ENCODE measurements around the gene TBX4.

TBX4 gene

GRCh38 chr17:61454381-61455323 is 2.4 kb downstream of the TBX4 start:
- no peak for DNase-seq (ENCODE audit: low read depth)

GRCh38 chr17:61455324-61456060 is 3.3 kb downstream of the TBX4 start:
- no peak for DNase-seq (ENCODE audit: low read depth)

GRCh38 chr17:61456061-61456681 is 3.9 kb downstream of the TBX4 start:
- DNase-seq (ENCODE audit: low read depth): no peak

- no peak for DNase-seq (ENCODE audit: low read depth)
Observed at GRCh38 chr17:61456688-61457225, 4.5 kb downstream of the TBX4 start.

- no peak for DNase-seq (ENCODE audit: low read depth)
Observed at GRCh38 chr17:61457226-61457983, 5.2 kb downstream of the TBX4 start.

GRCh38 chr17:61458000-61458399 is 5.8 kb downstream of the TBX4 start:
- DNase-seq (ENCODE audit: low read depth): no peak

GRCh38 chr17:61458421-61459141 is 6.4 kb downstream of the TBX4 start:
- no peak for DNase-seq (ENCODE audit: low read depth)

- DNase-seq (ENCODE audit: low read depth): no peak
Observed at GRCh38 chr17:61459142-61459809, 7.1 kb downstream of the TBX4 start.

- DNase-seq (ENCODE audit: low read depth): no peak
Observed at GRCh38 chr17:61459939-61460718, 7.9 kb downstream of the TBX4 start.

GRCh38 chr17:61460796-61461585 is 8.8 kb downstream of the TBX4 start:
- DNase-seq (ENCODE audit: low read depth): no peak

GRCh38 chr17:61461586-61461966 is 9.4 kb downstream of the TBX4 start:
- no peak for DNase-seq (ENCODE audit: low read depth)

GRCh38 chr17:61461967-61462718 is 9.9 kb downstream of the TBX4 start:
- DNase-seq (ENCODE audit: low read depth): no peak

GRCh38 chr17:61462719-61463315 is 10.6 kb downstream of the TBX4 start:
- DNase-seq (ENCODE audit: low read depth): no peak

- DNase-seq (ENCODE audit: low read depth): no peak
Observed at GRCh38 chr17:61463316-61464129, 11.3 kb downstream of the TBX4 start.

- DNase-seq (ENCODE audit: low read depth): no peak
Observed at GRCh38 chr17:61464130-61464842, 12.1 kb downstream of the TBX4 start.

- no peak for DNase-seq (ENCODE audit: low read depth)
Observed at GRCh38 chr17:61464843-61465180, 12.6 kb downstream of the TBX4 start.

All from stimulated activated CD8-positive, alpha-beta memory T cell treated with anti-CD3 and anti-CD28 coated beads, Interleukin-4, amount 100 ng/mL, for 24 hours (primary cell).